ENCODE measurements around the gene KIFC3.

The KIFC3 gene

DNA sequence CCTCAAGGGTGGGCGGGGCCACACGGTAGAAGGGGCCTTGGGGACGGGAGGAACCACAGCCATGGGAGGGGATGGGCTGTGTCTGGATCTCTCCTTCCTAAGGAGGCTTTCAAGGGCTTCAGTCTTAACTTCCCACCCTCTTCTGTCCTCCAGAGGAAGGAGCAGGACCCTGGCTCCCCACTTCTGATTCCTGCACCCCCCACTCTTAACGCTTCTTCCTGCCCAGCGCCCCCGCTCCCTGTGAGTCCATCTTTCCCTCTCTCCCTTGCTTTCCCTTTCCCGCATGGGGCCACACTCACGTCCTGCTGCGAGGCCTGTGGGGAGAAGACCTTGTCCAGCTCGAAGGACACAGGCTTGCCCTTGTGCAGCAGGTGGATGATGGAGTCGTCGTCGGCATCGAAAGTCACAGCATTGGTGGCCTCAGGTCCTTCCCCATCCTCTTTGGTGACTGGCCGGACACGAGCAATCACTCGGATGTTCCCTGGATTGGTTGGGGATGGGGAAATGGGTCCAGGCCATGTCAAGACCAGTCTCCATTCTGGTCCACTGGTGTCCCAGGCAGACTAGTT lies 37.0 kb downstream of the KIFC3 start:
- no peak for DNase-seq (ENCODE audit: low read depth in 2 of 2)

DNA sequence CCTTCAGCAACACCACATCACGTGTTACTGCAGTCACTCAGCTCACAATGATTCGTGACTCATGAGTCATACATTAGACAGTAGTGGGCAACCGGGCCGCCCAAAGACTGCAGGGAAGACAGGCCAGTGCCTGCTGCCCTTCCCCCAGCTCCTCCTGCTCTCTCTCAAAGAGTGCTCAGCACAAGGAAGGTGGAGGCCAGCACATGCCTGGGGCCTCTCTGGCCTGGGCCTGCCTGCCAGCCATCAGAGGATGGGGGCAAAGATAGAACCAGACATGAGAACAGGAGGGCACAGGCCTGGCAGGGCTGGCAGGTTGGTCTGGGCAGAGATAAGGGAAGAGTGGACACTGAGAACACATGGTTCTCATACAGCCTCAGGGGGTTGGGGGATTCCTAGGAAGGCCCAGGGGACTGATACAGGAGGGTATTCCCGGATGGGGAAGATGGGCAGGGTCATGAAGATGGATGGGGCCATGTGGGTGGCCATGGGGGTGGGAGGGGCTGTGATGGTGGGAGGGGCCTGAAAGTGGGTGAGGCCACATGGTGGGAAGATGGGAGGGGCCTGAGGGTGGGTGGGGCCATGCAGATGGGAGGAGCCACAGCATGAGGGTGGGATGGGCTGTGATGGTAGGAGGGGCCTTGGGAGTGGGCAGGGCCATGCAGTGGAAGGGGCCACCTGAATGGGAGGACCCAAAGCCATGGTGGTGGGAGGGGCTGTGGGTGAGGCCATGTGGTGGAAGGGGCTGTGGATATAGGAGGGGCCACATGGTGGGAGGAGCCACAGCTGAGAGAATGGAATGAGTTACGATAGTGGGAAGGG lies 37.7 kb downstream of the KIFC3 start:
- peak in 1 of 2 donors; percentile 30 for DNase-seq (ENCODE audit: low read depth in 2 of 2)

DNA sequence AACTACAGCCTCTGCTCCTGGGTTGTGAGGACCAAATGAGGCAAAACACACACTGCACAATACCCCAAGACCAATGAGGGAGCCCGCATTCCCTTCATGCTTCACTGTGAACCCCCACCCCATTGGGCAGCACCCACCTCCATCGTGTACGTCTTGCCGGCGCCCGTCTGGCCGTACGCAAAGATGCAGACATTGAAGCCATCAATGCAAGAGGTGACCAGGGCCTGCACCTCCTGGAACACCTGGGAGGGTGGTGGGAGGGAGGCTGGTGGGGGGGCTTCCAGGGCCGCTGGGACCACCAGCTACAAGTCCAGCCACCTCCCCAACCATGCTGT lies 38.3 kb downstream of the KIFC3 start:
- DNase-seq (ENCODE audit: low read depth in 2 of 2), result no peak

DNA sequence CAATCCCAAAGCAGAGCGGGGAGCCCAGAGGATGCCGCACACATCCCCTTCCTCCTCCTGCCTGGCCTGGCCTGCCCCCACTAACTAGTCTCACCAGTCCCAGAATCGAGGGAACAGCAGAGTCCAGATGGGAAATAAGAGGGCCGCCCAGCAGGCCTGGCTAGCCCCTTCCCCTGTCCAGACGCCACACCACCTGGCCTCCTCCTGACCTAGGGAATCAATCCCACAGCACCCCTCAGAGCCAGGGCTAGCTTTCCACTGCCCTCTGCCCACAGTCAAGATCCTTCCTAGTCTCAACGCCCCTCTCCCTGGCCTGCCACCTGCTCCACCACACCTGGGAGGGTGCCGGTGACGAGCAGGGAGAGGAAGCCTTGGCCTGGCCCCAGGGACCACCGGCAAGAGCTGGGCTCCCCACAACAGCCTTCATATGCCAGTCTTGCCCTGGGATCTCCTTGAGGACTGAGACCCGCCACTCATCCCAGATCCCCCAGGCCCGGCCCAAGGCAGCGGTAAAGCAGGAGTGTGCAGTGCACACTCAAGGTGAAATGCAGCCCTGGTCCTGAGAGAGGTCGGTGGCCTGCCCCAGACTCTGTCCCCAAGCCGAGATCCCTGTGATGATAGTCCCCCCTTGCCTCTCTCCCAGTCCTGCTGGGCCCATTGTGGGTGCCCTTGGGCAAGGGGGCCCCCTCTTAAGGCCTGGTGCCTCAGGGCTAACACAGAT lies 38.8 kb downstream of the KIFC3 start:
- DNase-seq (ENCODE audit: low read depth in 2 of 2), result no peak

DNA sequence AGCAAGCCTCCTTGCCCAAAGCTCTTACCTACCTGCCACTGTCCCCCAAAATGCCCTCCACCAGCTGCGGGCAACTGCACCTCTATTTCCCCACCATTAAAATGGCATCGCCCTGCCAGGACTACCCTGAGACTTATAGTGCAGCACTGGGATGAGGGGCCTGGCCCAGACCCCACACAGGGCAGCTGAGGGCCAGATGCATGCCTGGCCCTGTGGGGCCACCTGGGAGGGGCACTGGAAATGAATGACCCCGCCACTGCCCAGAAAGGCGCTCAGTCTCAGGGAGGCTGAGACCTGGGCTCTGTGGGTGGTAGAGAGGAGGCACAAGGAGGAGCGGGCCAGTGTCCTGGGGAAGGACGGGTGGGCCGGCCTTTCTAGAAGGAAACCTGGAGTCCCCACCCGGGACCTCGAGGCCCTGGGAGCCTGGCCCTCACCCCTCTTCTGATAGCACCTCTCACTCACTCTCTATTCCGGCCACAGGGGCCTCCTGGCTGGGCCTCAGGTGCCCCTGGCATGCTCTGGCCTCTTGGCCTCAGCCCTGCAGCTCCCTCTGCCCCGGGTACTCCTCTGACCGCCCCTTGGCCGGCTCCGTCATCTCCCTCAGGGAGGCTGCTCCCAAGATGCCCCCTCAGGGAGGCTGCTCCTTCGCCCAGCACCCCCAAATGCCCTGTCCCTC lies 39.8 kb downstream of the KIFC3 start:
- DNase-seq (ENCODE audit: low read depth in 2 of 2), result no peak

DNA sequence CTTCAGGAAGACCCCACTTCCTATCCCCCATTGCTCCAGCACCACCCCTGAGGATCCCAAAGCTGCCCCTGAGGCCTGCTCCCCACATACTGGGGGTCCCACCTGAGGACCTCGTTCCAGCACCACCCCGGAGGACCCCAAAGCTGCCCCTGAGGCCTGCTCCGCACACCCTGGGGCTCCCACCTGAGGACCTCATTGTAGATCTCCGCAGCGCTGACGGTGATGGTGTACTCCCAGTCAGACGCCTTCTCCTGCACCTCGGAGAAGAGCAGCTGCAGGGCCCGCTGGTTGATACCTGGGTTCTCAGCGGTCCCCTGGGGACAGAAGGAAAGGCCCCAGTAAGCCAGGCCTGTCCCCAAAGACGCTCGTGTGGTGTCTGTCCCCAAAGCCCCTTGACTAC lies 40.3 kb downstream of the KIFC3 start:
- DNase-seq (ENCODE audit: low read depth in 2 of 2), result no peak

DNA sequence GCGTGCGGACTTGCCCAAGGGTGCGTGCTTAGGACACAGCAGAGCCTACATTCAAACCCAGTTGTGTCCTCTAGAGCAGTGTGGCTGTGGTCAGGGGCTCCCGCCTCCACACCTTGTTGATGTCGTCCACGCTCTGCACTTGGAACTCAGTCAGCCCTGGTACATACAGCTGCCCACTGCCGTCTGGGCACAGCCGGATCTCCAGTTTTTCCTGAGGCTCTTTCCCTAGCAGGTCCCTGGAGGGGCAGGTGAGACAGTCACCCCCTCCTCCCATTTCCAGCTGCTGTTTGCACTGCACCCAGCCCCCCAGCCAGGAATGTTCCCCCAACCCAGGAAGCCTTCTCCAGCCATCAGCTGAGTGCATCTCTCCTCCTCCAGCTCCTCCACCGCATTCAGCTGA lies 41.0 kb downstream of the KIFC3 start:
- DNase-seq (ENCODE audit: low read depth in 2 of 2), result no peak

DNA sequence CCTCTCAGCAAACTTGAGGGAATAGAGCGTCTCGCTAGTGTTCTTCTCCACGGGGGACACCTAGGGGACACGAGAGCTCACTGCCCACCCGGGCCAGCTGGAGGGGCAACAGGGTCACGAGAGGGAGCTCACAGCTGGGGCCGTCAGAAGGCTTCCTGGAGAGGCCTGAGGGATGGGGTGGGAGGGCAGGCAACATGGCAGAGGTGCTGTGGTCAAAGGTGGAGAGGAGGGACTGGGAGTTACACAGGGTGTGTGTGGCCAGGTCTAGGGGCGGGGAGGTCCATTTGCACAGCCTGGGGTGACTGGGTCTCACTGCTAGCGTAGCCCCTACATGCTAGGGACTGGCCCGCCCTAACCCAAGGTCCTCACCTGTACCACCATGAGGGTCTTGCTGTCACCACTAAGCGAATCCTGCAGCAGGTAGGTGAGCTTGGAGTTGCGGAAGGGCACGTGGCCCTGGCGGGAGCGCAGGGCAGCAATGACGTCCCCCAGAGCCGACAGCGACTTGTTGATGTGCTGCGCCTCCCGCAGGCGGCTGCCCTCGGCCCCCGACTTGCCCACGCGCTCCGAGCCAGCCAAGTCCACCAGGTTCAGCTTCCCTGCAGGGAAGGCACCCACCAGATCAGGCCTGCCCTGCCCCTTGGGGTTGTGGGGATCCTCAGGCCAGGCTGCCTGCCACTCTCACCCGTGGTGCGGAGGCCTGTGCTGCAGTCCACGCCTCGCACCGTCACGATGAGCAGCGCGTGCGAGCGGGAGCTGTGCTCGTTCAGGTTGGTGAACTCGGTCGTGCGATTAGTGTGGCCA lies 41.7 kb downstream of the KIFC3 start:
- DNase-seq (ENCODE audit: low read depth in 2 of 2), result no peak

DNA sequence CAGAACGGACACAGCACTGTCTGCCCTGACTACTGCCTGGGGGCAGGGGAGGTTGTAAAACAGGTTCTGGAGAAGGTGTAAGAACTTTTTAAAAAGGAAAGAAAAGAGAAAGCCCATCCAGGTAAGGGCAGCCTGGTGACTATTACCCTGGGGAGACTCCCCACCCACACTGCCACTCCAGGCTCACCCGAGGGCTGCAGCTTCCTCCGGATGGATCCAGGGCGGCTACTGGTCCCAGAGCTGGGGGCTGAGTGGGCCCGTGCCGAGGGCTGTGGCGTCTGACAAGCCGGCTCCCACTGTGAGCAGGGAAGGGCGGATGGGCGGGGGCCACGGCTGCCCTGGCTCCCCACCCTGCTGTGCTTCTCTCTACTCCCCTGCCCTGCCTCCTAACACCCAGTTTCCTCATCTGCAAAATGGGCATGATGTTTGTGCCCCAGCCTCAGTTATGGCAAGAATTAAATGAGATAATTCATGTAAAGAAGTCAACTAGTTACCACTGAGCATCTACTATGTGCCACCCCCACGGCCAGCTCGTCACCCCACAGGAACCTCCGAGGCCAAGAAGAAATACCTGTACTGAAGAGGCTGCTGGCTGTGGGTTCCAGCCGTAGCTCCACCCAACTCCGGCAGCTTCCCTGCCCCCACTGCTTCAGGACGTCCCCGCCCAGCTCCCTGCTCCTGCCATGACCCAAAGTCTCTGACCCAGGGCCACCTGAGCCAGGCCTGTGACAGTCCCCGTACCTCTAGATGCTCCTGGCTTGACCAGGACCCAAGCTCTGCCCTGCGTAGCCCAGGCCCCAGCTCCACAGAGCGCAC lies 42.5 kb downstream of the KIFC3 start:
- DNase-seq (ENCODE audit: low read depth in 2 of 2), result no peak

DNA sequence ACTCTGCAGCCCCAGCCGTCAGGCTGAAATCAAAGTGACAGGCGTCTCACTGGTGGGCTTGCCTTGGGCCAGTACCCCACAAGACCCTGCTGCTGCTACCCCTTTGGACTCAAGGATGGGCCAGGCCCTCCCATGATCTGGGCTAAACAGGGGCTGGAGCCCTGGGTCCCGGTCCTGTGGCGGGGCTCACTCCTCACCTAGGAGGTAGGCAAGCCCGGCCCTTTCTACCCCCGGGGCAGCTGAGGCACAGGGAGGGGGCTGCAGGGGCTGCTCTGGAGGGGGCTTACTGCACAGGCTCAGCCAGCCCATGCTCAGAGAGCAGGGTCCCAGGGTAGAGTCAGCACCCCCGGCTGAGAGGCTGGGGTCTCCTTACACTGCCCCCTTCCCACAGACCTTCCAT lies 43.2 kb downstream of the KIFC3 start:
- DNase-seq (ENCODE audit: low read depth in 2 of 2), result no peak

DNA sequence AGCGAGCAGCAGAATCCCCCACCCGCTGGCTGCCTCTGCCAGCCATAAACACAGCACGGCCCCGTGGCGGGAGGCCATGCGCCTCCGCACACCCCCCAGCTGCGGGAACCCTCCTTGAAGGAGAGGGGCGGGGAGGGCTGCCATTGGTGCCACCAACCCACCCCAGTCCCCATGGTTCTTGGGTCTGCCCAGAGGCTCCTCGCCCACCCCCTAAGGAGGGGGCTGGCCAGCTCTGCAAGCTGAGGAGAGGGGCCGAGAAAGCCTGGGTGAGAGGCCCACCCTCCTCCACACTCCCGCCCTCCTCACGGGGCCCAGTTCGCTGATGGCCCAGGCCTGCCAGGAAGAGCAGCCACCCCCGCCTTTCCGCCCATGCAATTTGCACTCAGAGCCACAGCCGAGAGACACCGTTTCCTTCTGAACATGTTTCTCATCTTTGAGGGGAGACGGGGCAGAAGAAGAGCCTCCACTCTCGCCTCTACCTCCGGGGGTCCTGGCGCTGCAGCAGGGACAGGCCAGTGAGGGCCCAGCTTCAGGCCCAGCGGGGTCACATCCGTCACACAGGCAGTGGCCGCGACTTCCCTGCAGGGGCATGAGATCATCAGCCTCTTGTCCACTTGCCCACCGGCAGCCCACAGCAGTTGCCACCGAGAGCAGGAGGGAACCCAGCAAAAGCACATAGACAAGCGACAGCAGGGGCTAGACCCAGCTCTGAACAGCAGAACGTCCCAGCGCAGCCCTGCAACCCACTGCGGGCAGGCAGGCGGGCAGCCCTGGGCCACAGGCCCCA lies 43.8 kb downstream of the KIFC3 start:
- DNase-seq (ENCODE audit: low read depth in 2 of 2), result no peak

DNA sequence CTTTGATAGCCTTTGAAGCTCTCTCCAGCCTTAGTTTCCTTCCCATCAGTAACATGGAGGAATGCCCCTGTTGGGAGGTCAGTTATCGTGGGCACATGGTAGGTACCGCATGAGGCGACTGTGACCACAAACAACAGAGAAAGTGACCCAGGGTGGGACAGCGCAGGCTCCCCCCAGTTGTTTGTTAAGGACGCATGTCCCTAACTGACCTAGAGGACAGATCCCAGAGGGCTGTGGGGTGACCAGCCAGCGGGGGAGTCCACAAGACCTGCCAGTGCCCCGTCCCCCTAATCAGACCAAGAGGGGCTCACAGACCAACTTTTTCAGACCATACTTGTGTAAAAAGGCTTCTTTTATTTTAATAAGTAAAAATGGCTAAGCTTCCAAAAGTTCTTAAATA lies 44.4 kb downstream of the KIFC3 start:
- no peak for DNase-seq (ENCODE audit: low read depth in 2 of 2)

DNA sequence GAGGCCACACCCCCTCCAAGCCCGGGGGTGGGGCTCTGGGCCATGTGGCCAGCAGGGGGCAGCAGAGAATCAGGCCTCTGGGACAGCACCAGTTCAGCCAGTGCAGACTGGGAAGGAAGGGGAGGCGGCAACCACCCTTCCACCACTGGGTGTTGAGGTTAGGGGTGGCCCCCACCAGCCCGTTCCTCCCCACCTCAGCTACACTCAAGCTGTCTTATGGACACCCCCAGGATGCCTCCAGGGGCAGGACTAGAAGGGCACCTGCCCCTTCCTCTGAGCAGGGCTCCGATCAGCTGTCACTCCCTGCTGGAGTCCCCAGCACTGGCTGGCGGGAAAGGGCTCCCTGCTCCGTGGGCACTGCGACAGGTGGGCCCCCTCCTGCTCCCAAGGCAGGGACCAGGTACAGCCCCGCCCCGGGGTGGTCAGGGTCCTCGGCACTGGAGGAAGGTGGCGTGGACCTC lies 44.9 kb downstream of the KIFC3 start:
- DNase-seq (ENCODE audit: low read depth in 2 of 2), result peak; percentile 63 to 70

DNA sequence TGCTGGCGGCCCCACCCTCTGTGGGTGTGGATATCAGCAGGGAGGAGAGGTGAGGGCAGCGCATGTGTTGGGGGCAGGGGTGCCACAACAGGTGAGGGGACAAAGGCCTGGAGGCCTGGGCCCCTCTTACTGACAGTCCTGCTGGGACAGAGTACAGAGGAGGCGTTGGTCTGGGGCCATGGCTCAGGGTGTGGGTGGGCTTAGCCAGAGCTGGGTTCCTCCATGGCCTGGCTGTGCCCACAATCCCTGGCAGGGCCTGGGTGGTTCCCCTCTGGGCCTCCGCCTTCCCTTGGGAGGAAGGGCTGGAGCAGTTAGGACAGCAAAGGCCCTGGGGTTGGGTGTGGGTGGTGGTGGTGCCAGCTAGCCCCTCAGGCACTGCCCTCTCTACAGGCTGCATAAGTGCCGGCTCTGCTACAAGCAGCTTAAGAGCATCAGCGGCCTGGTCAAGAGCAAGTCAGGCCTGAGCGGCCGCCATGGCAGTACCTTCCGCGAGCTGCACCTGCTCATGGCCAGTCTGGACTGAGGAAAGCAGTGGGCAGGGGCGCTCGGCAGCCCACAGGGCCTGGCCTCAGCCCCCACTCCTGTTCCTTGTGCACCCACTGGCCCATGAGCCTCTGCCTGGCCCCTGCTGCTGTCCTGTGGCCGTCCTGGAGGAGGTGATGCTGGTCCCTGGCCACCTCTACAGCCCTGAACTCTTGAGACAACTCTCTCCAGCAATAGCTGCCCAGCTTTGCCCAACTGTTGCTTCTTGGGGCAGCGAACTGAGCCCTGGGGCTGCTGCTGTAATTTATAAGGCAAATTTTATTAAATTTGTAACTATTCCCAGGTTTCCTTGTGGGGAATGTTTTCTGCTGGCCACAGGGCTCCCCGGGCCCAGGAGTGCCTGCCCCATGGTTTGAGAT lies 45.6 kb downstream of the KIFC3 start:
- no peak for DNase-seq (ENCODE audit: low read depth in 2 of 2)

DNA sequence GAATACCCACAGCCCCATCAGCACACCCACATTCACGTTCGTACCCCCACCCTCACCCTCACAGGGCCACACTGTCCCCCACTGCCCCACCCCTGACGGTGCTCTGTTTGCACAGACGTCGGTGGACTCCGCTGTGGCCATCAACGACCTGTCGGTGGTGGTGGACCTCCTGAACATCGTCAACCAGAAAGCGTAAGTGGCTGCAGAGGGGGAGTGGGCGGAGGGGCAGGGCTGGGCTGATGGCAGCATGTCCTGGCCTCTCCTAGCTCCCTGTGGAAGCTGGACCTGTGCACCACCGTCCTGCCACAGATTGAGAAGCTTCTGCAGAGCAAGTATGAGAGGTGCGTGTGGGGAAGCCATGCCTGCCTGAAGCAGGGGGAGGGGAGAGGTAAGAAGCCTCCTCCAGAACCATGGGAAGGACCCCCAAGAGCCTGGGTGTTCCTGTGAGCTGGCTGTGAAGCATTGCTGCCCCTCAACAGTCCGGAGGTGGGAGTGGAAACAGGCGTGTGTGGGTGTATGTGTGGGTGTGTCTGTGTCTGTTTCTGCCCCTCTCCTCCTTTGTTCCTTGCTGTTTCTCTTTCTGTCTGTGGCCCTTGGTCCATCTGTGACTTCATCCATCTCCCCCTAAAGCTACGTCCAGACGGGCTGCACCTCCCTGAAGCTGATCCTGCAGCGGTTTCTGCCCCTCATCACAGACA lies 46.4 kb downstream of the KIFC3 start:
- DNase-seq (ENCODE audit: low read depth in 2 of 2), result no peak

DNA sequence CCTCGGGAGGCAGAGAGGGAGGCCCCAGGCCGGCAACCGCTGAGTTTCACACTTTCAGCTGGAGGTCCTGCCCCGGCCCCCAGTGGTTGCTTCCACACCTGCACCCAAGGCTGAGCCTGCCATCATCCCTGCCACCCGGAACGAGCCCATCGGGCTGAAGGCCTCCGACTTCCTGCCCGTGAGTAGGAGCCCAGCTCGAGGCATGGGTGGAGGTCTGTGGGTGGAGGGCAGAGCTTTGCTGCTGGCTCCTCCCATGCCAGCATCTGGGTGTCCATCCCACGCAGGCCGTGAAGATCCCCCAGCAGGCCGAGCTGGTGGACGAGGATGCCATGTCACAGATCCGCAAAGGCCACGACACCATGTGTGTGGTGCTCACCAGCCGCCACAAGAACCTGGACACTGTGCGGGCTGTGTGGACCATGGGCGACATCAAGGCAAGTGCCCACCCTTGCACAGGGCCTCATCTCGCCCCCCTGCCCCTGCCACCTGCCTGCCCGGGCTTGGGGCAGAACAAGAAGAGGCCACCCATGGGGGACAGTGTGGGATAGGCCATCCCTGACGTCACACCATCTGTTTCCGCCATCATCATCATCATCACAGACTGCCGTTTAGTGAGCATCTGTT lies 47.1 kb downstream of the KIFC3 start:
- DNase-seq (ENCODE audit: low read depth in 2 of 2), result no peak

DNA sequence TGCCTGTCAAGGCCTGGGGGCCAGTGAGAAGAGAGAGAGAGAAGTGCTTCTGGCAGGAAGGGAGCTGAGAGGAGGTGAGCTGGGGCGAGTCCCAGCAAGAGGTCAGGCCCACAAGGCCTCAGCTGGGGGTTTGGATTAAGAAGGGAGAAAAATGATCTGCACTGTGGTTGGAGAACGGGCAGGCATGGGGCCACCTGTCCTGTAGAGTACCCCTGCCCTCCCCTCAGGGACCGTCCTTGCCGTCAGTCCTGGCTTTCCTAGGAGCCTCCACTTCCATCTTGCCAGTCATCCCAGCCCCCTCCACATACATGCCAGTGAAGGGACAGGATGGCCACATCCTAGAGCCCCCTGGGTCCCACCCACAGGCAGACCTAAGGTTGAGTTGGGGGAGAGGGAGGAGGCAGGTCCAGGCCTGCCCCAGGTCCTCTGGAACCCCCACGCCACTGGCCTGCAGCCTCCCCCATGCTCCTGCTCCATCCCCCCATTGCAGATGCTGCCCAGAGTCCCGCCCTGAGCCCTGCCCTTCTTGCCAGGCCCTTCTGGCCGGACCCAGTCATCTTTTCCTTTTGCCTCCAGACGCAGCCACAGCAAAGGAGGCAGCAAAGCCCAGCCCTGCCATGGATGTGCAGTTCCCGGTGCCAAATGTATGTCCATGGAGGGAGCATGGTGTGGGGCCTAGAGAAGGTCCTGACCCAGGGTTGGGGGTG lies 47.8 kb downstream of the KIFC3 start:
- no peak for DNase-seq (ENCODE audit: low read depth in 2 of 2)

Measured in stimulated activated CD8-positive, alpha-beta memory T cell treated with anti-CD3 and anti-CD28 coated beads, Interleukin-15, amount 100 ng/mL, for 48 hours (primary cell).